Glutamatergic neuron (in vitro differentiated cells): Measurements from ENCODE around the gene CCDC92B. TPM values are rescaled to one million over a fixed set of nuclear protein-coding genes. Genes with fewer than 3 reads are reported as not detected.

Experiments used
- DNase-seq: peaks from one replicate; pipeline ENCODE4 v3.0.0; 2022
- H3K27ac Mint-ChIP-seq: one replicate; pipeline ENCODE4 v1.8.0; 2020; ENCODE audit warnings: mild to moderate bottlenecking, mixed read lengths, inconsistent platforms; ENCODE audit not compliant: unreplicated experiment
- H3K27me3 Mint-ChIP-seq: one replicate; pipeline ENCODE4 v1.8.0; 2020; ENCODE audit warnings: mild to moderate bottlenecking, moderate library complexity, mixed read lengths, inconsistent platforms; ENCODE audit not compliant: unreplicated experiment
- H3K36me3 Mint-ChIP-seq: one replicate; pipeline ENCODE4 v1.8.0; 2020; ENCODE audit warnings: mild to moderate bottlenecking, mixed read lengths, inconsistent platforms; ENCODE audit not compliant: unreplicated experiment
- H3K4me1 Mint-ChIP-seq: one replicate; pipeline ENCODE4 v1.8.0; 2020; ENCODE audit warnings: mild to moderate bottlenecking, low read depth, mixed read lengths, inconsistent platforms; ENCODE audit not compliant: unreplicated experiment
- H3K4me3 Mint-ChIP-seq: one replicate; pipeline ENCODE4 v1.8.0; 2020; ENCODE audit warnings: mild to moderate bottlenecking, mixed read lengths, inconsistent platforms; ENCODE audit not compliant: unreplicated experiment
- H3K9me3 Mint-ChIP-seq: one replicate; pipeline ENCODE4 v1.8.0; 2020; ENCODE audit warnings: mild to moderate bottlenecking, moderate library complexity, mixed read lengths, inconsistent platforms; ENCODE audit not compliant: unreplicated experiment
- CTCF ChIP-seq: fragments of 200-600 bp; sonication (generic); IDR thresholded peaks from one replicate; pipeline ENCODE4 v1.5.0; 2021; ENCODE audit not compliant: partially characterized antibody, unreplicated experiment
- total RNA-seq: library from RNA; stranded (reverse); fragmentation: NEBNext Ultra II Directional; extraction: Animal tissue kit (Norgen Biotek cat#: 25700); gene quantifications from one replicate; pipeline ENCODE4 v1.2.1, GENCODE V29; 2021; ENCODE audit not compliant: unreplicated experiment

Gene CCDC92B
- total RNA-seq, 1 donor from 2014 or later: 19.0 TPM

DNA sequence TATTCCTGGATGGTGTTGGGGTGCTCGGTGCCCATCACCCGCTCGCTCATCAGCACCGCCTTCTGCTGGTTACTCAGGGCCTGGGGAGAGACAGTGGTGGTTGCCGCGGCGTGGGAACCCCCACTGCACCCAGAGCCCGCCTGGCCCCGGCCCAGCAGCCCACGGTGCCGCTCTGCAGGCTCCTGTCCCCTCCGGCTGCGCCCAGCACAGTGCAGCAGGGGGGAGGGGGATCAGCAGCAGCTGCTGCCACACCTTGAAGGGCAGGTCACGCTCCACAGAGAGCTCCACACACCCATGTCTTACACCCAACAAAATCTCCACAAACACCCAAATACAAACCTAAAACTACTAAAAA, 56.7 kb downstream of the CCDC92B start:
- H3K27ac Mint-ChIP-seq: no peak overlapping the region
- H3K4me3 Mint-ChIP-seq: no peak overlapping the region
- no peaks in the 10 kb centered on the region for H3K36me3 Mint-ChIP-seq
- peaks cover 14% of the 10 kb centered on the region for H3K27me3 Mint-ChIP-seq
- peaks cover 14% of the 10 kb centered on the region for H3K4me1 Mint-ChIP-seq
- no peak for TF ChIP-seq CTCF
- H3K9me3 Mint-ChIP-seq: peaks cover 24% of the 10 kb centered on the region
- DNase-seq: no peak

DNA sequence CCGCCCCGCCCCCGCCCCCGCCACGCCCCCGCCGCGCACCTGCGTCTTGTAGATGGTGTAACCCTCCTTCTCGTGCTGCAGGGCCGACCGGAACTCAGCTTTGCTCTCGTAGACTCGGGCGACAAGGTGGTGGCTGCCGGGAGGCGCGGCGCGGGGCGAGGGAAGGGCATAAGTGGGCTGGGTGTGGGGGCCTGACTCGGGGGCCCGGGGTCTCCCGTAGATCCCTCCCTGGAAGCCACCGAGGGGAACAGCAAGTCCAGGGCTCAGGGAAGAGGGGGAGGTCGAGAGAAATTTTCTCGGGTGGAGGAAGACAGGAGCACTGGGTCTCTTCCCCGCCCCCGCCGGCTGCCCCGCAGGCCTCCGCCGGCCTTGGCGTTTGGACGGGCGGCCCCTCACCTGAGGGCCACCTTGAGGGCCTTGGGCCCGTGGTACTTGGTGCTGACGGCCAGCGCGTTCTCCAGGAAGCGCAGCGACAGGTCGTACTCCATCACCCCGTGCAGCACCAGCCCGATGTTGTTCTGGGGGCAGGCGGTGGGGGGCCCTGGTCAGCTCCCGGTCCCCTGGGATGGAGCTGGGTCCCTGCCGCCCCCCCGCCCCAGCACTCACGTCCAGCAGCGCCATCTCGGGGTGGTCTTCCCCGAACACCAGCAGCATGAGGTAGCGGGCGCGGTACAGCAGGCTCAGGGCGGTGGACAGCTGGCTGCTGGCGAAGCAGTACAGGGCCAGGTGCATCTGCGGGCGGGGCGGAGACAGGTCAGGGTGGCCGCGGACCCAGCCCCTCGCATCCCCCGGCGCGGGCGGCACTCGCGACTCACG, 57.3 kb downstream of the CCDC92B start:
- Mint-ChIP-seq H3K36me3 (no peaks in the 10 kb centered on the region), H3K4me1 (peaks cover 17% of the 10 kb centered on the region), H3K27ac (no peak overlapping the region), H3K9me3 (peaks cover 24% of the 10 kb centered on the region), H3K27me3 (peaks cover 17% of the 10 kb centered on the region), H3K4me3 (no peak overlapping the region)
- TF ChIP-seq CTCF: no peak
- no peak for DNase-seq

GRCh38 chr17:2691069-2691871, 58.2 kb downstream of the CCDC92B start:
- Mint-ChIP-seq H3K27me3 (peaks cover 17% of the 10 kb centered on the region), H3K4me3 (no peak overlapping the region), H3K9me3 (peaks cover 21% of the 10 kb centered on the region), H3K4me1 (peaks cover 17% of the 10 kb centered on the region), H3K27ac (no peak overlapping the region), H3K36me3 (no peaks in the 10 kb centered on the region)
- DNase-seq: no peak
- TF ChIP-seq CTCF: no peak

DNA sequence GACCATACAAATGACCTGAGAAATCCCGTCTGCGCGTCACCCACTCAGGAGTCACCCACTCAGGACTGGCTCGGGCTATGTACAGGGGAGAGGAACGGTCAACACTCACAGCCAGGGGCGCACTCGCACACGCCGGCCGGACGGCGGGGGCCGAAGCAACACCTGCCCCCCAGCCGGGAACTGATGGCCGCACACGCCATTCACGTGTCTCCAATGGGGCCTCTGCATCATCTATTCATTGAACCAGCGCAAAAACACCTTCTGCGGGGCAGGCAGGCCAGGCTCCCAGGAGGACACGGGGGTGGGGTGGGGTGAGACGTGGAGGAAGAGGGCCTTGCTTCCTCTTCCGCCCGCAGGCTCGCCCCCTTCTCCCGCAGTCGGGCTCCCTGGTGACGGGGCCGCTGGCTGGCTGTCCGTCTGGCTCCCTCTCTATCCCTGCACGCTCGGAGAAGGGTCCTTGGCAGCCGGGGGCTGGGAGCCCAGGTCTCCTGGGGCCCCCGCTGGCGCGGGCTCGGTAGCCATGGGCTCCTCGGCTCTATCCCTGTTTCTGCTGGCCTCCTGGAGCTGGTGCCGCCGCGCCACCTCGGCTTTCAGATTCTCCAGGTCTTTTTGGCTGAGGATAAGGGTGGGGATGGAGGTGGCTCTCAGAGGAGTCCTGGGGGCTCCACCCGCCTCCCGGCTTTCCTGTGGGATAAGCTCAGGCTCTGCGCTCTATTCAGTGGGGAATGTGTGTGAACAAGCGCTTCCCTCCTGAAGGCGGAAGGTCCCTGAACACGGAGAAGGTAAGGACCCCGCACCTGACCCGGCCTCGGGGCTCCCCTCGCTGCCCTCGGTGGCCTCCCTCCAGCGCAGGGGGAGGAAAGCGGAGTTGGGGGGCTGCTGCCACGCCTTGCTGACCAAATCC, 59.0 kb downstream of the CCDC92B start:
- Mint-ChIP-seq H3K4me3 (no peak overlapping the region), H3K4me1 (peaks cover 18% of the 10 kb centered on the region)
- TF ChIP-seq CTCF: no peak

More for the DNA sequence above, 59.0 kb downstream of the CCDC92B start:
- Mint-ChIP-seq H3K9me3 (peaks cover 21% of the 10 kb centered on the region), H3K27ac (no peak overlapping the region), H3K36me3 (no peaks in the 10 kb centered on the region), H3K27me3 (peaks cover 18% of the 10 kb centered on the region)
- DNase-seq: no peak
